ENCODE data around the gene ENPEP.
A peak's percentile ranks its signal among the peaks of the same experiment; 100 is the strongest.
"Not testable (repeated sequence)": the region's sequence is repeated elsewhere in the genome, so short reads cannot be mapped to it uniquely, and the experiment has no call there.

ENPEP gene

DNA sequence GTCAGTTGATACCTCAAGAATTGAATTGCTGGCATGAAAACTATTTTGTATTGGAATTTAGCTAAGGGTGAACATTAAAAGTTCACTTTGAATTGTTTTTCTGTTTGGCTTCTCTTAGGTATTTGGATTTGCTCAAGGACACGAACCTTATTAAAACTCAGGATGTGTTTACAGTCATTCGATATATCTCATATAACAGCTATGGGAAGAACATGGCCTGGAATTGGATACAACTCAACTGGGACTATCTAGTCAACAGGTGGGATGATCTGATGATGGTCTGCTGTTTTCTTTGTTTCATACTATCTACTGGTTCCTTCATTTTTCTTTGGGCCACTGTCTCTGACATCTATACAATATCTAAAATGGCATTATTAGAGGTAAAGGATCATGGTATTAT is 77.2 kb downstream of the ENPEP start:
- TF ChIP-seq, protein P1, sequence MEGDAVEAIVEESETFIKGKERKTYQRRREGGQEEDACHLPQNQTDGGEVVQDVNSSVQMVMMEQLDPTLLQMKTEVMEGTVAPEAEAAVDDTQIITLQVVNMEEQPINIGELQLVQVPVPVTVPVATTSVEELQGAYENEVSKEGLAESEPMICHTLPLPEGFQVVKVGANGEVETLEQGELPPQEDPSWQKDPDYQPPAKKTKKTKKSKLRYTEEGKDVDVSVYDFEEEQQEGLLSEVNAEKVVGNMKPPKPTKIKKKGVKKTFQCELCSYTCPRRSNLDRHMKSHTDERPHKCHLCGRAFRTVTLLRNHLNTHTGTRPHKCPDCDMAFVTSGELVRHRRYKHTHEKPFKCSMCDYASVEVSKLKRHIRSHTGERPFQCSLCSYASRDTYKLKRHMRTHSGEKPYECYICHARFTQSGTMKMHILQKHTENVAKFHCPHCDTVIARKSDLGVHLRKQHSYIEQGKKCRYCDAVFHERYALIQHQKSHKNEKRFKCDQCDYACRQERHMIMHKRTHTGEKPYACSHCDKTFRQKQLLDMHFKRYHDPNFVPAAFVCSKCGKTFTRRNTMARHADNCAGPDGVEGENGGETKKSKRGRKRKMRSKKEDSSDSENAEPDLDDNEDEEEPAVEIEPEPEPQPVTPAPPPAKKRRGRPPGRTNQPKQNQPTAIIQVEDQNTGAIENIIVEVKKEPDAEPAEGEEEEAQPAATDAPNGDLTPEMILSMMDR (IDR thresholded peaks at IDR 0.05; ENCODE audit: low read depth, low read length, missing control alignments), result no peak
- H3K4me3 ChIP-seq (replicated peaks; ENCODE audit: low read depth, low read length), result no peak overlapping the region
- no peak for DNase-seq (ENCODE audit: extremely low read depth, low read depth)

DNA sequence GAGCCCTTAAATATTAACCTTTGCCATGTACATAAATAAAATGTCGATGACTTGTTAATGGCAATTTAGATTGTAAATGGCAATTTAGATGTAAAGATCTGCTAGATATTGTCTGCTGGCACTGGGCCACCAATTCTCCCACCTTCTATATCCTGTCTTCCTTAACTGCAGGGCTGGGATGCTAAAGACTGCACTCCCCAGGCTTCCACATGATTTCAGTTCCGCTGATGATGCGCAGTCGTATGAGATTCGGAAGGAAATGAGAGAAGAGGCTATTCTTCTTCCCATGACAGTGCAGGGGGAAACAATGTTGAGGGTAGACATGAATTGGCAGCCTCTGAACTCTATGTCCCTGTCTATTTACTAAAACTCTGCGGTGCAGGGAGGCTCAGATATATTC is 91.3 kb downstream of the ENPEP start:
- DNase-seq (ENCODE audit: extremely low read depth, low read depth), result no peak
- TF ChIP-seq, protein P1 (IDR thresholded peaks at IDR 0.05; ENCODE audit: low read depth, low read length, missing control alignments), result no peak
- no peak overlapping the region for H3K4me3 ChIP-seq (replicated peaks; ENCODE audit: low read depth, low read length)

DNA sequence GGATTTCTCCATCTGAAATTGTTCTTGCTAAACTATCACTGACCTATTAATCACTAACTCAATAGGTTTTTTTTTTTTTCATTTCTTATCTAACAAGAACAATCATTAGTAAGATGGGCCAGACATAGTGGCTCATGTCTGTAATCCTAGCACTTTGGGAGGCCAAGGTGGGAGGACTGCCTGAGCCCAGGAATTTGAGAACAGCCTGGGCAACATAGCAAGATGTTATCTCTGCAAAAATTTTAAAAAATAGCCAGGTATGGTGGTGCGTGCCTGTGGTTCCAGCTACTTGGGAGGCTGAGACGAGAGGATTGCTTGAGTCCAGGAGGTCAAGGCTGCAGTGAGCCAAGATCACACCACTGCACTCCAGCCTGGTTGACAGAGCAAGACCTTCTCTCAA is 100.7 kb downstream of the ENPEP start:
- not testable (repeated sequence) for DNase-seq (ENCODE audit: extremely low read depth, low read depth); H3K4me3 ChIP-seq (replicated peaks; ENCODE audit: low read depth, low read length)

DNA sequence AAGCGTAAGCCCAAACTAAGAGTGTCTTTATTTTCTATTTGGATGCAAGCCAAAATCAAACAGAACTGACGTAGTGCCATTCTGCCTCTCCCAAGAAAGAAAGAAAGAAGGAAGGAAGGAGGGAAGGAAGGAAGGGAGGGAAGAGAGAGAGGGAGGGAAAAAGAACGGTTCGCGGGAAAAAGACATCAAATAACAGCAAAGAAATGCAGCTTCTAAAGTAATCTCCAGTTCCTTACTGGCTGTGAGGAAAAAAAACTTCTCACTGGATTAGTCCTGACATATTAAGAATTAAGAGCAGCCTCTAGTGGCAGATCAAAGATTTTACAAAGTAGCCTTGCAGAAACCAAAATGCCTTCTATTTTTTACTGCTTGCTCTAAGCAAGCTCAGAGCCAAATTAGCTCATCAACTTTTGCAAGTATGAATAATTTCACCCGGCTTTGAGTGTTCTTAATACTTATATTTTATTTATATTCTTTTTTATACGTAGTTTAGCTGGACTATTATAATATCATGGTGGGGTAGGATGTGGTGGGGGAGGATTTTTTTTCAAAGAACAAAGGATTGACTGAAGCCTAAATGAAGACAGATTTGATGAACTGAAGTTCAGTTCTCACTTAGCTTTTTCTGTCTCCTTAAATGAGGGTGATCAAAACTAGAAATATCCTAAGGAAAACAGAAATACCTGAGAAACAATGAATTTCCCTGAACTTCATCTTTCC is 110.3 kb downstream of the ENPEP start:
- H3K4me3 ChIP-seq (replicated peaks; ENCODE audit: low read depth, low read length), result no peak overlapping the region
- DNase-seq (ENCODE audit: extremely low read depth, low read depth), result peak; percentile 19
- TF ChIP-seq, protein P1 (IDR thresholded peaks at IDR 0.05; ENCODE audit: low read depth, low read length, missing control alignments), result peak; percentile 50

DNA sequence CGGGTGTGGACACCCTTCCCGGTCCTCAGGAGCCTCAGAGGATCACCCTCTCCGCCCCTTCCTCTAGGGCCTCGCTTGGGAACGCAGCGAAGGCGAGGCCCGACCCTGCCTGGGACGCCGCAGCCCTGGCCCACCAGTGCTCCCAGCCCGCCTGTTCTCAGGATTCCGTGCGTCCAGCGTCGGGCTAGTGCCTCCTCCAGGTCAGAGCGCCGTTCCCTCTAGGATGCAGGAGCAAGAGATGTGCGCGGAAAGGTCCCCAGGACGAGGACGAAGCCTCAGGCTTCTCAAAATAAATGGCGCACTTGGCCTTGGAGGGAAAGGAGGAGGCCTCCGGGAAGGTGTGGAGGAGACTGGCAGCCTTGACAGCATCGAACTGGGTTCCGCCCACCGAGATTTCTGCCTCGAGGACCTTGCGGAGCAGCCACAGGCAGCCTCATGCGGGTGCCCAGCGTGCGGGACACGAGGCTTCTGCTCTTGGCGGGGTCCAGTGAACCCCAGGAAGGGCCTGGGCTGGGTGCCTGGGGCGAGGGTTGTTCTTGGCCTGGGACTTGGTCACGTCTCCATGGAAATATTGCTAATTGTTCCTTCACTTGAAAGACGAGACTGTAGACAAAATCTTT is 111.8 kb downstream of the ENPEP start:
- H3K4me3 ChIP-seq (replicated peaks; ENCODE audit: low read depth, low read length), result no peak overlapping the region
- DNase-seq (ENCODE audit: extremely low read depth, low read depth), result no peak
- TF ChIP-seq, protein P1 (IDR thresholded peaks at IDR 0.05; ENCODE audit: low read depth, low read length, missing control alignments), result no peak

DNA sequence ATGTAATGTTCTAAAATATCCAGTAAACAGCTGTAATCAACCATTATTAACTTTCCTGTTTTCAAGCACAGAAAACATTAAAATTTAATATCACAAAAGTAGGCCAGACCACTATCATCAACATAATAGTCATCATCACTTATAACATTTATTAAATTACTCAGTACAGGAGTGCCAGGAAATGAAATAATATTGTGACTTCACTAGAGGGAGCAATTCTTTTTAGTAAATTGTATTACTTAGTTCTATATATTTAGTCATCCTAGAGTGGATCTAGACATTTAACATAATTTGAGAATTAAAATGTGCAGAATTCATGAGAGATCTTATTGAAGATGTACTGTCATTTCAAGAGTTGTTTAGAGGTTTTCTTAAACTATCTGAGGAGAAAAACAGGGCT is 113.3 kb downstream of the ENPEP start:
- TF ChIP-seq, protein P1 (IDR thresholded peaks at IDR 0.05; ENCODE audit: low read depth, low read length, missing control alignments), result no peak
- DNase-seq (ENCODE audit: extremely low read depth, low read depth), result no peak
- H3K4me3 ChIP-seq (replicated peaks; ENCODE audit: low read depth, low read length), result no peak overlapping the region

DNA sequence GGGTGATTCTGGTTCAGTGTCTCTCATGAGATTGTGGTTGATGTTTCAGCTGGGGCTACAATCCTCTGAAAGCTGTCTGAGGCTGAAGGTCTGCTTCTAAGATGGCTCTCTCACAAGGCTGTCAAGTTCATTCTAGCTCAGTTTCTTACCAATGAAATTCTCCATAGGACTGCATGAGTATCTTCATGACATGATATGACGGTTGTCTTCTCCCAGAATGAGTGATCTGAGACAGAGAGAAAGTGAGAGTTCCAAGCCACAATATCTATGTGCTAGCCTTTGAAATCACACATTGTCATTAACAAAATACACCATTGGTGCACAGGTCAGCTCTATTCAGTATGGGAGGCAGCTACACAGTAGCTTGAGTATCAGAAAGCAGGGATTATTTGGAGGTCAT is 119.6 kb downstream of the ENPEP start:
- no peak overlapping the region for H3K4me3 ChIP-seq (replicated peaks; ENCODE audit: low read depth, low read length)
- TF ChIP-seq, protein P1 (IDR thresholded peaks at IDR 0.05; ENCODE audit: low read depth, low read length, missing control alignments), result no peak
- DNase-seq (ENCODE audit: extremely low read depth, low read depth), result no peak

Data from HFF-Myc (cell line).